Measurements from ENCODE around the gene KCNIP4. TPM values are rescaled to one million over a fixed set of nuclear protein-coding genes. Genes with fewer than 3 reads are reported as not detected.

KCNIP4 gene
- total and polyA plus RNA-seq, 9 of the 15 experiments (the other 6 are each of a cell fraction or from before 2014, with no cell fraction given) = 0.25 to 0.41 TPM; not detected in 7

DNA sequence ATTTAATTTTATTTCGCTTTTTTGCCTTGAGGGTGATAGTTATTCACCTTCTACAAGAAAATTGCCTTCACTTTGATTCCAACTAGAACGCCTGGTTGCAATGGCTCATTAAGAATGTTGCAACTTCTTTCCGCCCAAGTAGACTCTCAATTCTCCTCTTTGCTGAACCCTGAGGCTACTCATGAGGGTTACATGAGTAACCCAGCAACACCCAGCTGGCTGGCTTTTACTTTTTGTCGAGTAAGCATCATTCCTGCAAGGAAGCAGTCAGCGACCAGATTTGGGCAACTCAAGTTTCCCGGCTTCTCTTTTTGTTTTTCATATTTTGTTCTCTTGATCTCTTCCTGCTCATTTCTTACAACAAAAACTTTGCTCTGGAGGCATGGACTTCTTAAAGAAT, 752.9 kb downstream of the KCNIP4 start (continued):
- TF ChIP-seq CHD2 (IDR thresholded peaks at IDR 0.05; ENCODE audit: low read depth, low read length) = no peak
- no peak for TF ChIP-seq MYNN (IDR thresholded peaks at IDR 0.05)
- TF ChIP-seq MYNN (CRISPR knock-in tag; IDR thresholded peaks at IDR 0.05) = no peak

DNA sequence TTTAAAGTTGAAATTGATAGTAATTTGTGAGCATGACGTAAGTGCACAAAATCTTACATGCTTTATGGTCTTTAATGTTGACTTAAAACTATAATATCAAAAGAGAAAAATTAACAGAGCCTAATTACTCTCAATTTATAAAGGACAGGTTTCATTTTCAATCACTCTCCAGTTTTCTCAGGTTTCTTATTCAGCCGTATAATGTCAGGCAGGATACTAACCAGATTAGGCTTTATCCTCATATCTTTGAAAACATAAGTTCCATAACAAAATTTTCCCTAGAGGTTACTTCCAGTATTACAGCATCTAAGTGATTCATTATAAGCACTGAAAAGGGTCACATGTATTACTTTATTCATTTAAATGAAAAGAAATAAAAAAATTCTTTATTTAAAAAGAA, 756.2 kb downstream of the KCNIP4 start:
- H3K4me3 ChIP-seq = no peak overlapping the region
- no peaks in the 10 kb centered on the region for H3K4me1 ChIP-seq (replicated peaks in 1 of 2; ENCODE audit: control insufficient read depth in 2 of 2, insufficient read depth in 2 of 2, low read length in 2 of 2)
- WGBS (ENCODE audit: insufficient coverage, low coverage, missing lambda C conversion rate) = 3% methylated on average over 2 of the region's 2 CpGs
- no peaks in the 10 kb centered on the region for H3K9me1 ChIP-seq (ENCODE audit: control insufficient read depth, insufficient read depth, low read length)
- H3K27me3 ChIP-seq (ENCODE audit: control insufficient read depth in 2 of 2, insufficient read depth in 2 of 2, low read length in 2 of 2) = no peaks in the 10 kb centered on the region
- H3K79me2 ChIP-seq (ENCODE audit: control insufficient read depth, insufficient read depth, low read length) = no peaks in the 10 kb centered on the region
- no peak for ATAC-seq
- H3K9ac ChIP-seq (ENCODE audit: insufficient read depth in 1 of 2, low read depth in 2 of 2, low read length in 2 of 2) = no peak overlapping the region
- intact Hi-C loops (cut with micrococcal nuclease) = no loop called here
- ChIA-PET CTCF (ENCODE audit: low intra/inter-chr PET ratio) (no interaction called here), POLR2A (no interaction called here)
- no peaks in the 10 kb centered on the region for H4K20me1 ChIP-seq (replicated peaks; ENCODE audit: control insufficient read depth, insufficient read depth, low read length)
- H2AFZ ChIP-seq (ENCODE audit: low read depth, low read length) = no peak overlapping the region
- TF ChIP-seq OTX1 (CRISPR knock-in tag; IDR thresholded peaks at IDR 0.05) = no peak
- no peak overlapping the region for H3K27ac ChIP-seq (ENCODE audit: extremely low read depth, low read depth, low read length)
- FAIRE-seq = no peak
- no peaks in the 10 kb centered on the region for H3K36me3 ChIP-seq (ENCODE audit: control insufficient read depth, insufficient read depth, low read length)
- BruUV-seq (replicated peaks) = no TSS peak
- in situ Hi-C loops (cut with MboI) = no loop called here
- no peak for DNase-seq (ENCODE audit: extremely low read depth in 1 of 4, low spot score in 3 of 4)
- no peak overlapping the region for H3K4me2 ChIP-seq (ENCODE audit: insufficient read depth, low read length)
- H3K9me3 ChIP-seq (replicated peaks; ENCODE audit: control insufficient read depth, insufficient read depth, low read depth, low read length) = no peaks in the 10 kb centered on the region

DNA sequence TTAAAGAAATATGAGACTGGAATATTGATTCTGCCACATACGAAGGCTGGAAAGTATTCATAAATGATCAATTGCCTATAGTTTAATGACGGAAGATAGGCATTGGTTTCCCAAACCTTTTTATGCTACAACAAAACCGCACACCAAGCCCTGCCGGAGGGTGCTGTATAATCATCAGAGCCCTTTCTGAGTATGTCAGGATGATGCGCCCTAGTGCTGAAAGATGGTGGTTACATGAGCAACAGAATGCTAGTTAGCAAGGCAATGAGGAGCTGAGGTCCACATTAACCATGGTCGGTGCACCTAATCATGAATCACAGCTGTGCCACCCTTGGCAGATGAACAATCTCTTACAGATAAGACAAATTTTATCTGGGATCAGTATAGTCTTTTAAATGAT, 757.3 kb downstream of the KCNIP4 start:
- no peaks in the 10 kb centered on the region for H3K36me3 ChIP-seq (ENCODE audit: control insufficient read depth, insufficient read depth, low read length)
- H3K27ac ChIP-seq (ENCODE audit: extremely low read depth, low read depth, low read length) = no peak overlapping the region
- H3K79me2 ChIP-seq (ENCODE audit: control insufficient read depth, insufficient read depth, low read length) = no peaks in the 10 kb centered on the region
- no peaks in the 10 kb centered on the region for H3K4me1 ChIP-seq (replicated peaks in 1 of 2; ENCODE audit: control insufficient read depth in 2 of 2, insufficient read depth in 2 of 2, low read length in 2 of 2)
- intact Hi-C loops (cut with micrococcal nuclease) (no loop called here), in situ Hi-C loops (cut with MboI) (no loop called here)
- ATAC-seq = no peak
- TF ChIP-seq XRCC4 (IDR thresholded peaks at IDR 0.05; ENCODE audit: extremely low read depth, insufficient read depth, insufficient read length) = no peak
- TF ChIP-seq RFX1 (IDR thresholded peaks at IDR 0.05) = no peak
- TF ChIP-seq FOXK1 (CRISPR knock-in tag; IDR thresholded peaks at IDR 0.05; ENCODE audit: borderline replicate concordance) = no peak
- TF ChIP-seq, protein P1, sequence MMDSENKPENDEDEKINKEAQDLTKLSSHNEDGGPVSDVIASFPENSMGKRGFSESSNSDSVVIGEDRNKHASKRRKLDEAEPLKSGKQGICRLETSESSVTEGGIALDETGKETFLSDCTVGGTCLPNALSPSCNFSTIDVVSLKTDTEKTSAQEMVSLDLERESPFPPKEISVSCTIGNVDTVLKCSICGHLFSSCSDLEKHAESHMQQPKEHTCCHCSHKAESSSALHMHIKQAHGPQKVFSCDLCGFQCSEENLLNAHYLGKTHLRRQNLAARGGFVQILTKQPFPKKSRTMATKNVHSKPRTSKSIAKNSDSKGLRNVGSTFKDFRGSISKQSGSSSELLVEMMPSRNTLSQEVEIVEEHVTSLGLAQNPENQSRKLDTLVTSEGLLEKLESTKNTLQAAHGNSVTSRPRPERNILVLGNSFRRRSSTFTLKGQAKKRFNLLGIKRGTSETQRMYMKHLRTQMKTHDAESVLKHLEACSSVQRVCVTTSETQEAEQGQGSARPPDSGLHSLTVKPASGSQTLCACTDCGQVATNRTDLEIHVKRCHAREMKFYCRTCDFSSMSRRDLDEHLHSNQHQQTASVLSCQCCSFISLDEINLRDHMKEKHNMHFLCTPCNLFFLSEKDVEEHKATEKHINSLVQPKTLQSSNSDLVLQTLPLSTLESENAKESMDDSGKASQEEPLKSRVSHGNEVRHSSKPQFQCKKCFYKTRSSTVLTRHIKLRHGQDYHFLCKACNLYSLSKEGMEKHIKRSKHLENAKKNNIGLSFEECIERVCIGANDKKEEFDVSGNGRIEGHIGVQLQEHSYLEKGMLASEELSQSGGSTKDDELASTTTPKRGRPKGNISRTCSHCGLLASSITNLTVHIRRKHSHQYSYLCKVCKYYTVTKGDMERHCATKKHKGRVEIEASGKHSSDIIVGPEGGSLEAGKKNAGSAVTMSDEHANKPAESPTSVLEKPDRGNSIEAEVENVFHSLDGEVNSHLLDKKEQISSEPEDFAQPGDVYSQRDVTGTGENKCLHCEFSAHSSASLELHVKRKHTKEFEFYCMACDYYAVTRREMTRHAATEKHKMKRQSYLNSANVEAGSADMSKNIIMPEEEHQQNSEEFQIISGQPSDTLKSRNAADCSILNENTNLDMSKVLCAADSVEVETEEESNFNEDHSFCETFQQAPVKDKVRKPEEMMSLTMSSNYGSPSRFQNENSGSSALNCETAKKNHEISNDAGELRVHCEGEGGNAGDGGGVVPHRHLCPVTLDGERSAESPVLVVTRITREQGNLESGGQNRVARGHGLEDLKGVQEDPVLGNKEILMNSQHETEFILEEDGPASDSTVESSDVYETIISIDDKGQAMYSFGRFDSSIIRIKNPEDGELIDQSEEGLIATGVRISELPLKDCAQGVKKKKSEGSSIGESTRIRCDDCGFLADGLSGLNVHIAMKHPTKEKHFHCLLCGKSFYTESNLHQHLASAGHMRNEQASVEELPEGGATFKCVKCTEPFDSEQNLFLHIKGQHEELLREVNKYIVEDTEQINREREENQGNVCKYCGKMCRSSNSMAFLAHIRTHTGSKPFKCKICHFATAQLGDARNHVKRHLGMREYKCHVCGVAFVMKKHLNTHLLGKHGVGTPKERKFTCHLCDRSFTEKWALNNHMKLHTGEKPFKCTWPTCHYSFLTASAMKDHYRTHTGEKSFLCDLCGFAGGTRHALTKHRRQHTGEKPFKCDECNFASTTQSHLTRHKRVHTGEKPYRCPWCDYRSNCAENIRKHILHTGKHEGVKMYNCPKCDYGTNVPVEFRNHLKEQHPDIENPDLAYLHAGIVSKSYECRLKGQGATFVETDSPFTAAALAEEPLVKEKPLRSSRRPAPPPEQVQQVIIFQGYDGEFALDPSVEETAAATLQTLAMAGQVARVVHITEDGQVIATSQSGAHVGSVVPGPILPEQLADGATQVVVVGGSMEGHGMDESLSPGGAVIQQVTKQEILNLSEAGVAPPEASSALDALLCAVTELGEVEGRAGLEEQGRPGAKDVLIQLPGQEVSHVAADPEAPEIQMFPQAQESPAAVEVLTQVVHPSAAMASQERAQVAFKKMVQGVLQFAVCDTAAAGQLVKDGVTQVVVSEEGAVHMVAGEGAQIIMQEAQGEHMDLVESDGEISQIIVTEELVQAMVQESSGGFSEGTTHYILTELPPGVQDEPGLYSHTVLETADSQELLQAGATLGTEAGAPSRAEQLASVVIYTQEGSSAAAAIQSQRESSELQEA (IDR thresholded peaks at IDR 0.05; ENCODE audit: low read depth) = no peak
- FAIRE-seq = no peak
- H3K4me3 ChIP-seq = no peak overlapping the region
- H3K27me3 ChIP-seq (ENCODE audit: control insufficient read depth in 2 of 2, insufficient read depth in 2 of 2, low read length in 2 of 2) = no peaks in the 10 kb centered on the region
- ChIA-PET POLR2A (no interaction called here), CTCF (ENCODE audit: low intra/inter-chr PET ratio) (no interaction called here)
- no peaks in the 10 kb centered on the region for H4K20me1 ChIP-seq (replicated peaks; ENCODE audit: control insufficient read depth, insufficient read depth, low read length)
- H3K9ac ChIP-seq (ENCODE audit: insufficient read depth in 1 of 2, low read depth in 2 of 2, low read length in 2 of 2) = no peak overlapping the region
- 4% methylated on average over 6 of the region's 6 CpGs for WGBS (ENCODE audit: insufficient coverage, low coverage, missing lambda C conversion rate)
- no peak overlapping the region for H2AFZ ChIP-seq (ENCODE audit: low read depth, low read length)
- no peak for DNase-seq (ENCODE audit: extremely low read depth in 1 of 4, low spot score in 3 of 4)
- BruUV-seq (replicated peaks) = no TSS peak
- no peaks in the 10 kb centered on the region for H3K9me1 ChIP-seq (ENCODE audit: control insufficient read depth, insufficient read depth, low read length)
- H3K9me3 ChIP-seq (replicated peaks; ENCODE audit: control insufficient read depth, insufficient read depth, low read depth, low read length) = no peaks in the 10 kb centered on the region
- no peak overlapping the region for H3K4me2 ChIP-seq (ENCODE audit: insufficient read depth, low read length)
